H9 (cell line): ENCODE results near the gene ZNF521. TPM values are rescaled to one million over a fixed set of nuclear protein-coding genes. Genes with fewer than 3 reads are reported as not detected.

Experiments used
- DNase-seq: peaks from one replicate; pipeline ENCODE4 v3.0.0-alpha.2; 2017
- H2AFZ ChIP-seq: one replicate; pipeline ENCODE4 v1.6.1; 2013; ENCODE audit warnings: mild to moderate bottlenecking, low read length, control low read depth, moderate library complexity
- H2AK5ac ChIP-seq: 2 replicates; pipeline ENCODE4 v1.6.1; 2013; ENCODE audit warnings: low read length, control low read depth, mixed read lengths; ENCODE audit not compliant: insufficient read length
- H2BK120ac ChIP-seq: one replicate; pipeline ENCODE4 v1.6.1; 2013; ENCODE audit warnings: low read depth, mild to moderate bottlenecking, low read length, control low read depth, inconsistent platforms; ENCODE audit not compliant: poor library complexity, severe bottlenecking
- H2BK12ac ChIP-seq: 2 replicates; pipeline ENCODE4 v1.6.1; 2013; ENCODE audit warnings: low read length, control low read depth, mixed read lengths, low read depth; ENCODE audit not compliant: insufficient read length
- H2BK15ac ChIP-seq: 2 replicates; pipeline ENCODE4 v1.6.1; 2013; ENCODE audit warnings: low read depth, low read length, control low read depth
- H2BK20ac ChIP-seq: one replicate; pipeline ENCODE4 v1.6.1; 2013; ENCODE audit warnings: low read depth, mild to moderate bottlenecking, low read length, control low read depth, inconsistent platforms; ENCODE audit not compliant: poor library complexity, severe bottlenecking
- H2BK5ac ChIP-seq: 2 replicates; pipeline ENCODE4 v1.6.1; 2013; ENCODE audit warnings: low read length, control low read depth, mixed read lengths; ENCODE audit not compliant: insufficient read length
- H3K14ac ChIP-seq: 2 replicates; pipeline ENCODE4 v1.6.1; 2013; ENCODE audit warnings: low read length, control low read depth; ENCODE audit not compliant: insufficient read depth
- H3K18ac ChIP-seq: 2 replicates; pipeline ENCODE4 v1.6.1; 2013; ENCODE audit warnings: low read depth, mild to moderate bottlenecking, mixed read lengths, low read length, control low read depth; ENCODE audit not compliant: insufficient read length
- H3K23ac ChIP-seq: 2 replicates; pipeline ENCODE4 v1.6.1; 2013; ENCODE audit warnings: low read length, control low read depth, mixed read lengths, low read depth; ENCODE audit not compliant: insufficient read length
- H3K23me2 ChIP-seq: 2 replicates; pipeline ENCODE4 v1.6.1; 2013; ENCODE audit warnings: low read depth, mild to moderate bottlenecking, mixed read lengths, low read length, control low read depth; ENCODE audit not compliant: insufficient read length, poor library complexity, severe bottlenecking
- H3K27ac ChIP-seq: 2 replicates; pipeline ENCODE4 v1.5.1; 2013; ENCODE audit warnings: low read length, control low read depth, mixed read lengths, low read depth; ENCODE audit not compliant: insufficient read length
- H3K27me3 ChIP-seq: 2 replicates; pipeline ENCODE4 v1.6.1; 2013; ENCODE audit warnings: low read length, control low read depth, inconsistent platforms; ENCODE audit not compliant: insufficient read depth
- H3K4ac ChIP-seq: 2 replicates; pipeline ENCODE4 v1.6.1; 2013; ENCODE audit warnings: low read depth, mild to moderate bottlenecking, control low read depth, inconsistent platforms, low read length, moderate library complexity
- H3K4me1 ChIP-seq: 2 replicates; pipeline ENCODE4 v1.6.1; 2013; ENCODE audit warnings: low read length, control low read depth, inconsistent platforms; ENCODE audit not compliant: insufficient read depth
- H3K4me2 ChIP-seq: 2 replicates; pipeline ENCODE4 v1.6.1; 2013; ENCODE audit warnings: low read length, control low read depth, mixed read lengths; ENCODE audit not compliant: insufficient read length, insufficient read depth
- H3K56ac ChIP-seq: 2 replicates; pipeline ENCODE4 v1.6.1; 2013; ENCODE audit warnings: low read depth, mild to moderate bottlenecking, mixed read lengths, low read length, control low read depth; ENCODE audit not compliant: insufficient read length
- H3K79me1 ChIP-seq: 2 replicates; pipeline ENCODE4 v1.6.1; 2013; ENCODE audit warnings: low read depth, mild to moderate bottlenecking, moderate library complexity, low read length, control low read depth, inconsistent platforms; ENCODE audit not compliant: insufficient read depth, poor library complexity, severe bottlenecking
- H3K79me2 ChIP-seq: 2 replicates; pipeline ENCODE4 v1.6.1; 2013; ENCODE audit warnings: low read length, control low read depth, inconsistent platforms; ENCODE audit not compliant: insufficient read depth
- H3K9ac ChIP-seq: 2 replicates; pipeline ENCODE4 v1.6.1; 2013; ENCODE audit warnings: low read length, control low read depth, mixed read lengths; ENCODE audit not compliant: insufficient read length; ENCODE audit errors: extremely low read depth
- H3K9me3 ChIP-seq: one replicate; pipeline ENCODE4 v1.6.1; 2013; ENCODE audit warnings: low read depth, low read length, inconsistent platforms; ENCODE audit not compliant: control insufficient read depth
- H3T11ph ChIP-seq: one replicate; pipeline ENCODE4 v1.6.1; 2013; ENCODE audit warnings: mild to moderate bottlenecking, low read length, control low read depth, inconsistent platforms
- H4K20me1 ChIP-seq: one replicate; pipeline ENCODE4 v1.6.1; 2013; ENCODE audit not compliant: control insufficient read depth, insufficient read length, insufficient read depth
- H4K5ac ChIP-seq: 2 replicates; pipeline ENCODE4 v1.6.1; 2013; ENCODE audit warnings: low read depth, mild to moderate bottlenecking, mixed read lengths, low read length, control low read depth; ENCODE audit not compliant: insufficient read length
- H4K8ac ChIP-seq: replicated peaks from 2 replicates; pipeline ENCODE4 v1.6.1; 2013; ENCODE audit warnings: low read length, control low read depth, mixed read lengths, low read depth; ENCODE audit not compliant: insufficient read length
- H4K91ac ChIP-seq: 2 replicates; pipeline ENCODE4 v1.6.1; 2013; ENCODE audit warnings: low read depth, mild to moderate bottlenecking, moderate library complexity, mixed read lengths, low read length, control low read depth; ENCODE audit not compliant: insufficient read length
- H3K27ac Mint-ChIP-seq, 3 experiments: 2 replicates in 2 of 3; 3 replicates in 1 of 3; pipeline ENCODE4 v1.8.0; 2020 to 2021; ENCODE audit warnings: mixed read lengths in 3 of 3, mild to moderate bottlenecking in 1 of 3, moderate library complexity in 1 of 3
- H3K27me3 Mint-ChIP-seq: 2 replicates; pipeline ENCODE4 v1.8.0; 2021; ENCODE audit warnings: low read depth, mild to moderate bottlenecking, moderate library complexity, mixed read lengths
- H3K36me3 Mint-ChIP-seq, 3 experiments: 2 replicates in 2 of 3; 3 replicates in 1 of 3; pipeline ENCODE4 v1.8.0; 2020 to 2021; ENCODE audit warnings: low read depth in 3 of 3, mixed read lengths in 3 of 3; ENCODE audit not compliant: insufficient read depth in 1 of 3
- H3K4me1 Mint-ChIP-seq, 2 experiments: 2 replicates each; pipeline ENCODE4 v1.8.0; 2020; ENCODE audit warnings: mixed read lengths in 2 of 2
- H3K4me3 Mint-ChIP-seq, 2 experiments: 2 replicates in 1 of 2; 3 replicates in 1 of 2; pipeline ENCODE4 v1.8.0; 2020 to 2021; ENCODE audit warnings: mild to moderate bottlenecking in 2 of 2, mixed read lengths in 2 of 2, moderate library complexity in 1 of 2
- H3K9me3 Mint-ChIP-seq, 2 experiments: 2 replicates in 1 of 2; 3 replicates in 1 of 2; pipeline ENCODE4 v1.8.0; 2020; ENCODE audit warnings: mild to moderate bottlenecking in 2 of 2, mixed read lengths in 2 of 2, moderate library complexity in 1 of 2
- CTCF ChIP-seq: fragments of 200-600 bp; sonication (generic); conservative IDR thresholded peaks from 3 replicates; pipeline ENCODE4 v1.8.0; 2021; ENCODE audit warnings: antibody characterized with exemption, mild to moderate bottlenecking
- WGBS: extraction: QIAGEN DNeasy Blood & Tissue Kit; methylation state at CpG from one replicate; pipeline ENCODE4 v1.1.7; 2013; ENCODE audit warnings: missing lambda C conversion rate, low lambda C conversion rate, mixed read lengths; ENCODE audit not compliant: insufficient read length; ENCODE audit errors: extremely low coverage; 5-methylcytosine and 5-hydroxymethylcytosine counted together
- total RNA-seq: library from RNA; stranded (reverse); gene quantifications from 2 replicates; pipeline ENCODE4 v1.2.1, GENCODE V29; 2021

ZNF521 gene
- total RNA-seq, 1 experiment from 2014 or later: 3.3 TPM

- Histone ChIP-seq H3K79me2 (no peaks in the 10 kb centered on the region), H3K56ac (no peak overlapping the region), H2BK15ac (no peak overlapping the region), H3K23me2 (no peaks in the 10 kb centered on the region), H3K79me1 (no peaks in the 10 kb centered on the region), H3K4me2 (no peak overlapping the region), H3K23ac (no peak overlapping the region), H3K18ac (no peak overlapping the region), H3K9ac (no peak overlapping the region), H2AFZ (no peak overlapping the region), H3K27ac (no peak overlapping the region), H2BK20ac (no peak overlapping the region), H3T11ph (no peak overlapping the region), H4K8ac (no peak overlapping the region), H4K20me1 (no peaks in the 10 kb centered on the region), H2AK5ac (no peak overlapping the region), H2BK5ac (no peak overlapping the region), H3K14ac (no peak overlapping the region), H3K27me3 (peaks cover 57% of the 10 kb centered on the region), H2BK12ac (no peak overlapping the region), H4K5ac (no peak overlapping the region), H4K91ac (no peak overlapping the region), H3K9me3 (no peaks in the 10 kb centered on the region), H2BK120ac (no peak overlapping the region), H3K4ac (no peak overlapping the region), H3K4me1 (peaks cover 2% of the 10 kb centered on the region; the same call in 1 of the 2 replicates)
- H3K4me1 Mint-ChIP-seq: peaks cover 20 to 25% of the 10 kb centered on the region in 2 experiments
- no peak for DNase-seq
- no peak overlapping the region for H3K4me3 Mint-ChIP-seq
- peaks cover 22% of the 10 kb centered on the region for H3K27me3 Mint-ChIP-seq
- peaks cover 2 to 3% of the 10 kb centered on the region in 2 experiments; a peak in 2 of 5 replicates for H3K9me3 Mint-ChIP-seq
- H3K36me3 Mint-ChIP-seq: no peaks in the 10 kb centered on the region
- WGBS: no CpG with 5 or more reads among the region's 3 CpGs
- TF ChIP-seq CTCF: no peak
- no peak overlapping the region for H3K27ac Mint-ChIP-seq
These were observed 304.5 kb downstream of the ZNF521 start for GRCh38 chr18:25047421-25047820.
